Measurements from ENCODE around the gene C16orf87. TPM values are rescaled to one million over a fixed set of nuclear protein-coding genes. Genes with fewer than 3 reads are reported as not detected.

The C16orf87 gene
- total RNA-seq, 2 experiments from 2014 or later: 12.5 to 14.7 TPM

- no peak for TF ChIP-seq CTCF (IDR thresholded peaks at IDR 0.05)
Observed at GRCh38 chr16:46768809-46769208, 62.2 kb downstream of the C16orf87 start.

DNA sequence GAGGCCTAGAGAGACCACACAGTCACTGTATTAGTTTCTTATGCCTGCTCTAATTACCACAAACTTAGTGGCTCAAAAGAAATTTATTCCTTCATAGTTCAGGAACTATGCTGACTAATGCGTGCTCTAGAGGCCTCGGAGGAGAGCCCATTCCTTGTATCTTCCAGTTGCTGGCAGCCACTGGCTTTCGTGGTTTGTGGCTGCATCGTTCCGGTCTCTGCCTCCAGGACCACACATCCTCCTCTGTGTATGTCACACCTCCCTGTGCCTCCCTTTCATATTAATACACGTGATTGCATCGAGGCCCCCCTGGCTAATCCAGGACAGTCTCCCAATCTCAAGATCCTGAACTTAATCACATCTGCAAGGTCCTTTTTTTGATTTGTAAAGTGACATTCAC lies 65.9 kb downstream of the C16orf87 start:
- POLR2A ChIA-PET: no interaction called here
- no peaks in the 10 kb centered on the region for H3K36me3 Mint-ChIP-seq (ENCODE audit: low read depth)
- no peaks in the 10 kb centered on the region for H3K9me3 Mint-ChIP-seq
- ATAC-seq (no peak), DNase-seq (no peak)
- no peaks in the 10 kb centered on the region for H3K4me1 Mint-ChIP-seq (ENCODE audit: low read depth)
- intact Hi-C loops (cut with micrococcal nuclease): no loop called here
- no peak overlapping the region for H3K27ac Mint-ChIP-seq
- CTCF ChIA-PET: no interaction called here
- TF ChIP-seq CTCF (IDR thresholded peaks at IDR 0.05): no peak
- H3K4me3 Mint-ChIP-seq: no peak overlapping the region
- H3K27me3 Mint-ChIP-seq: peaks cover 1% of the 10 kb centered on the region

More at GRCh38 chr16:46768809-46769208, 62.2 kb downstream of the C16orf87 start:
- H3K9me3 Mint-ChIP-seq: no peaks in the 10 kb centered on the region
- ChIA-PET CTCF (no interaction called here), POLR2A (interaction anchor here (0.6 kb wide), 1 partner anchor 84 kb away, joined by 3 read pairs; no protein-coding TSS in a partner anchor)
- ATAC-seq (no peak), DNase-seq (no peak)
- intact Hi-C loops (cut with micrococcal nuclease): no loop called here
- H3K4me3 Mint-ChIP-seq: no peak overlapping the region
- no peaks in the 10 kb centered on the region for H3K36me3 Mint-ChIP-seq (ENCODE audit: low read depth)
- no peak overlapping the region for H3K27ac Mint-ChIP-seq
- H3K4me1 Mint-ChIP-seq (ENCODE audit: low read depth): no peaks in the 10 kb centered on the region
- H3K27me3 Mint-ChIP-seq: peaks cover 1% of the 10 kb centered on the region

DNA sequence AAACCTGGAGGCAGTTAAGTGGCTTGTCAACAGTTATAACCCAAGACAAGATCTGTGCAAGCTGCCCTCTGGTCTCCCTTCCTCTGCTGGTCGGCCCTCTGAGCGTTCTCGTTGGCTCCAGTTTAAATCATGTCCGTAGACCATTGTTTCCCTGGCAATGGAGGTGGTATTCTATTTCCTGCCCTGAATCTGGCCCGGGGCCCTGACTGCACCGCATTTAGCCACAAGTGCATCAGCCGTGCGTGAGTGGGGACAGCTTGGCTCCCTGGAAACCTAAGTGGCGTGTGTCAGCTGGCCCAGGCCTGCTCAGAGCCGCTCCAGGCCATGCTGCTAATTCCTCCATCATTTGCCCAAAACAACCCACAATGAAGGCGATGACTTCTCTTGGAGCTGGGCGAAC lies 67.8 kb downstream of the C16orf87 start:
- H3K4me1 Mint-ChIP-seq (ENCODE audit: low read depth): no peaks in the 10 kb centered on the region
- H3K4me3 Mint-ChIP-seq: no peak overlapping the region
- ATAC-seq: no peak
- ChIA-PET POLR2A (no interaction called here), CTCF (no interaction called here)
- peaks cover 1% of the 10 kb centered on the region for H3K27me3 Mint-ChIP-seq
- H3K27ac Mint-ChIP-seq: no peak overlapping the region
- H3K36me3 Mint-ChIP-seq (ENCODE audit: low read depth): no peaks in the 10 kb centered on the region
- intact Hi-C loops (cut with micrococcal nuclease): no loop called here
- H3K9me3 Mint-ChIP-seq: no peaks in the 10 kb centered on the region
- no peak for DNase-seq
- TF ChIP-seq CTCF (IDR thresholded peaks at IDR 0.05): no peak

DNA sequence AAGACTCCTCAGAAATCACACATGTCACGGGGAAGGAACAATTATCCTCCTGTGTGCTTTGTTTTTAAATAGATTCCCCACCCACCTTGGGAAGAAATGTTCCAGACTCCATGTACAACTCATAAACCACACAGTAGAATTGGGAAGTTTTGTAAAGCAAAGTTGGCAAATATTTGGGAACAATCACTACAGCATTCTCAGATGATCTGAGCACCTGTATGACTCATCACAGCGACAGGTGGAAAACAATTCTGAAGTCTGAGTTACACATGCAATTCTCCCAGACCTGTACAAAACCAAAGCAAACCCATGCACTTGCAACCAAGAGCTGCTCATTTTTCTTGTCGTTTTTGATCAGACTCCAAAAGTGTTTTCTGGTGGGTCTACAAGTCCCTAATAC lies 68.4 kb downstream of the C16orf87 start:
- POLR2A ChIA-PET: no interaction called here
- CTCF ChIA-PET: no interaction called here
- no peaks in the 10 kb centered on the region for H3K9me3 Mint-ChIP-seq

GRCh38 chr16:46759309-46759708 lies 71.7 kb downstream of the C16orf87 start:
- Mint-ChIP-seq H3K27me3 (no peaks in the 10 kb centered on the region), H3K4me1 (ENCODE audit: low read depth) (no peaks in the 10 kb centered on the region), H3K9me3 (no peaks in the 10 kb centered on the region), H3K4me3 (no peak overlapping the region), H3K36me3 (ENCODE audit: low read depth) (no peaks in the 10 kb centered on the region), H3K27ac (no peak overlapping the region)
- CTCF ChIA-PET: no interaction called here
- ATAC-seq (no peak), DNase-seq (no peak)
- intact Hi-C loops (cut with micrococcal nuclease): no loop called here
- no peak for TF ChIP-seq CTCF (IDR thresholded peaks at IDR 0.05)
- POLR2A ChIA-PET: interaction anchor here (1.3 kb wide), 1 partner anchor 19 kb away, joined by 3 read pairs; no protein-coding TSS in a partner anchor

More for the DNA sequence above, 68.4 kb downstream of the C16orf87 start:
- no peak overlapping the region for H3K27ac Mint-ChIP-seq
- peaks cover 1% of the 10 kb centered on the region for H3K27me3 Mint-ChIP-seq
- no peak for DNase-seq
- no peak overlapping the region for H3K4me3 Mint-ChIP-seq
- intact Hi-C loops (cut with micrococcal nuclease): no loop called here
- H3K4me1 Mint-ChIP-seq (ENCODE audit: low read depth): no peaks in the 10 kb centered on the region
- no peaks in the 10 kb centered on the region for H3K36me3 Mint-ChIP-seq (ENCODE audit: low read depth)
- ATAC-seq: no peak
- TF ChIP-seq CTCF (IDR thresholded peaks at IDR 0.05): no peak

Data from activated CD8-positive, alpha-beta T cell treated with anti-CD3 and anti-CD28 coated beads for 36 hours (primary cell).